HEK293 (cell line): Measurements from ENCODE around the gene FLT4.

Experiments used
- CTCF ChIA-PET: fragments of 350-600 bp; formaldehyde crosslinking; extraction: SDS; loops from one replicate; lab custom pipeline; 2021; ENCODE audit warnings: antibody characterized with exemption; lab: Yijun Ruan, JAX
- POLR2A ChIA-PET: fragments of 300-600 bp; formaldehyde crosslinking; extraction: SDS; loops from one replicate; lab custom pipeline; 2020; ENCODE audit warnings: antibody characterized with exemption, inconsistent platforms; lab: Yijun Ruan, JAX
- H3K27ac ChIP-seq: fragments of 200-500 bp; sonication (Bioruptor generic); 2 replicates; pipeline ENCODE4 v1.5.1; 2014; ENCODE audit warnings: low read depth, low read length, control low read depth, inconsistent platforms; ENCODE audit errors: extremely low read depth
- H3K36me3 ChIP-seq, 2 experiments: fragments of 200-500 bp in 1 of 2; sonication (Bioruptor generic) in 1 of 2; 1 replicate in 1 of 2; 2 replicates in 1 of 2; pipeline ENCODE4 v1.5.1; 2014 to 2017; ENCODE audit warnings: inconsistent platforms in 2 of 2, low read length in 2 of 2; ENCODE audit not compliant: control insufficient read depth in 2 of 2, insufficient read depth in 1 of 2
- H3K4me1 ChIP-seq: fragments of 200-500 bp; sonication (Bioruptor generic); 2 replicates; pipeline ENCODE4 v1.5.1; 2014; ENCODE audit warnings: mild to moderate bottlenecking, low read length, inconsistent platforms; ENCODE audit not compliant: control insufficient read depth, insufficient read depth
- H3K4me3 ChIP-seq: 2 replicates; pipeline ENCODE4 v1.5.1; 2011; ENCODE audit warnings: low read depth, mild to moderate bottlenecking, control low read depth, low read length, moderate library complexity
- H3K9me3 ChIP-seq: fragments of 200-500 bp; sonication (Bioruptor generic); 2 replicates; pipeline ENCODE4 v1.5.1; 2014; ENCODE audit warnings: low read depth, low read length, inconsistent platforms; ENCODE audit not compliant: control insufficient read depth, insufficient read depth
- GLIS1 ChIP-seq: fragments of 450-650 bp; formaldehyde crosslinking; IDR thresholded peaks from 2 replicates; pipeline ENCODE4 v1.5.1; 2016; ENCODE audit warnings: missing biosample characterization, missing genetic modification characterization
- GLIS2 ChIP-seq: fragments of 450-650 bp; formaldehyde crosslinking; IDR thresholded peaks from 2 replicates; pipeline ENCODE4 v1.5.1; 2016; ENCODE audit warnings: missing biosample characterization, missing genetic modification characterization
- HOXD13 ChIP-seq: sonication (generic); formaldehyde crosslinking; IDR thresholded peaks from 2 replicates; pipeline ENCODE4 v1.8.0; 2022; ENCODE audit warnings: missing genetic modification reagents, borderline replicate concordance
- MYNN ChIP-seq: fragments of 450-650 bp; formaldehyde crosslinking; IDR thresholded peaks from 2 replicates; pipeline ENCODE4 v1.5.1; 2016; ENCODE audit warnings: missing biosample characterization, missing genetic modification characterization, borderline replicate concordance
- YY1 ChIP-seq: fragments of 450-650 bp; formaldehyde crosslinking; IDR thresholded peaks from 2 replicates; pipeline ENCODE4 v1.5.1; 2018; ENCODE audit warnings: missing biosample characterization, missing genetic modification characterization
- ZIC2 ChIP-seq: fragments of 450-650 bp; formaldehyde crosslinking; IDR thresholded peaks from 2 replicates; pipeline ENCODE4 v1.5.1; 2016; ENCODE audit warnings: missing biosample characterization, missing genetic modification characterization
- ZNF184 ChIP-seq: fragments of 450-650 bp; IDR thresholded peaks from 2 replicates; pipeline ENCODE4 v1.5.1; 2018; ENCODE audit warnings: missing biosample characterization, mild to moderate bottlenecking, missing genetic modification characterization
- ZNF19 ChIP-seq: fragments of 450-650 bp; formaldehyde crosslinking; IDR thresholded peaks from 2 replicates; pipeline ENCODE4; 2016; ENCODE audit warnings: missing biosample characterization, missing genetic modification characterization, low read depth
- ZNF335 ChIP-seq: fragments of 450-650 bp; formaldehyde crosslinking; conservative IDR thresholded peaks from 2 replicates; pipeline ENCODE4 v1.5.1; 2016; ENCODE audit warnings: missing biosample characterization, missing genetic modification characterization
- ZNF433 ChIP-seq: fragments of 450-650 bp; formaldehyde crosslinking; IDR thresholded peaks from 2 replicates; pipeline ENCODE4 v1.5.1; 2016; ENCODE audit warnings: missing biosample characterization, missing genetic modification characterization, low read depth
- ZNF488 ChIP-seq: fragments of 450-650 bp; formaldehyde crosslinking; IDR thresholded peaks from 2 replicates; pipeline ENCODE4 v1.5.1; 2016; ENCODE audit warnings: missing biosample characterization, missing genetic modification characterization
- ZNF621 ChIP-seq: fragments of 450-650 bp; formaldehyde crosslinking; IDR thresholded peaks from 2 replicates; pipeline ENCODE4 v1.5.1; 2017; ENCODE audit warnings: missing biosample characterization, missing genetic modification characterization
- ZNF624 ChIP-seq: fragments of 450-650 bp; formaldehyde crosslinking; IDR thresholded peaks from 2 replicates; pipeline ENCODE4 v1.5.1; 2017; ENCODE audit warnings: missing biosample characterization, missing genetic modification characterization
- ZNF639 ChIP-seq: fragments of 450-650 bp; formaldehyde crosslinking; IDR thresholded peaks from 2 replicates; pipeline ENCODE4 v1.5.1; 2016; ENCODE audit warnings: missing biosample characterization, missing genetic modification characterization
- ZNF654 ChIP-seq: fragments of 450-650 bp; formaldehyde crosslinking; IDR thresholded peaks from 2 replicates; pipeline ENCODE4 v1.5.1; 2016; ENCODE audit warnings: low read depth, missing biosample characterization, missing genetic modification characterization
- ZNF76 ChIP-seq: fragments of 450-650 bp; formaldehyde crosslinking; IDR thresholded peaks from 2 replicates; pipeline ENCODE4; 2016; ENCODE audit warnings: low read depth, missing biosample characterization, missing genetic modification characterization, borderline replicate concordance
- TF ChIP-seq, protein P1 (sequence below): fragments of 450-650 bp; formaldehyde crosslinking; IDR thresholded peaks from 2 replicates; pipeline ENCODE4 v1.5.1; 2016; ENCODE audit warnings: missing biosample characterization, missing genetic modification characterization
- TF ChIP-seq, protein P2 (sequence below): fragments of 450-650 bp; formaldehyde crosslinking; IDR thresholded peaks from 2 replicates; pipeline ENCODE4 v1.5.1; 2017; ENCODE audit warnings: missing biosample characterization, missing genetic modification characterization

The FLT4 gene

GRCh38 chr5:180646963-180647305, 2.5 kb downstream of the FLT4 start:
- TF ChIP-seq, protein P1, sequence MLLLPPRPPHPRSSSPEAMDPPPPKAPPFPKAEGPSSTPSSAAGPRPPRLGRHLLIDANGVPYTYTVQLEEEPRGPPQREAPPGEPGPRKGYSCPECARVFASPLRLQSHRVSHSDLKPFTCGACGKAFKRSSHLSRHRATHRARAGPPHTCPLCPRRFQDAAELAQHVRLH (tag by site-specific recombination), result no peak
- TF ChIP-seq ZNF76 (no peak), ZNF335 (tag by site-specific recombination) (no peak), ZNF19 (tag by site-specific recombination) (no peak), ZNF639 (tag by site-specific recombination) (no peak), ZNF621 (no peak)
- ChIA-PET CTCF (interaction anchor here (1.3 to 3.8 kb wide), 2 partner anchors 28 to 71 kb away, joined by 5 to 16 read pairs; no protein-coding TSS in a partner anchor), POLR2A (no interaction called here)
- H3K9me3 ChIP-seq, result no peaks in the 10 kb centered on the region
- H3K36me3 ChIP-seq, result no peaks in the 10 kb centered on the region
- peaks cover 2% of the 10 kb centered on the region; the same call in 1 of the 2 replicates for H3K4me1 ChIP-seq
- no peak overlapping the region for H3K4me3 ChIP-seq
- H3K27ac ChIP-seq, result no peak overlapping the region

- no peak for TF ChIP-seq ZNF488 (tag by site-specific recombination)
- TF ChIP-seq ZNF654 (tag by site-specific recombination), result no peak
- TF ChIP-seq YY1 (tag by site-specific recombination), result no peak
- TF ChIP-seq GLIS1 (tag by site-specific recombination), result 0 out of 2 replicates have a peak, but pooled peaks have one; percentile 16
- TF ChIP-seq ZIC2 (tag by site-specific recombination), result peak; percentile 84
- TF ChIP-seq HOXD13 (CRISPR knock-in tag), result no peak
- TF ChIP-seq ZNF433 (tag by site-specific recombination), result no peak
- TF ChIP-seq ZNF624, result no peak
- TF ChIP-seq ZNF184, result no peak
- no peak for TF ChIP-seq MYNN (tag by site-specific recombination)
- peak; percentile 34; the same call in 1 of the 2 replicates for TF ChIP-seq GLIS2
- TF ChIP-seq, protein P2, sequence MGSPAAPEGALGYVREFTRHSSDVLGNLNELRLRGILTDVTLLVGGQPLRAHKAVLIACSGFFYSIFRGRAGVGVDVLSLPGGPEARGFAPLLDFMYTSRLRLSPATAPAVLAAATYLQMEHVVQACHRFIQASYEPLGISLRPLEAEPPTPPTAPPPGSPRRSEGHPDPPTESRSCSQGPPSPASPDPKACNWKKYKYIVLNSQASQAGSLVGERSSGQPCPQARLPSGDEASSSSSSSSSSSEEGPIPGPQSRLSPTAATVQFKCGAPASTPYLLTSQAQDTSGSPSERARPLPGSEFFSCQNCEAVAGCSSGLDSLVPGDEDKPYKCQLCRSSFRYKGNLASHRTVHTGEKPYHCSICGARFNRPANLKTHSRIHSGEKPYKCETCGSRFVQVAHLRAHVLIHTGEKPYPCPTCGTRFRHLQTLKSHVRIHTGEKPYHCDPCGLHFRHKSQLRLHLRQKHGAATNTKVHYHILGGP (tag by site-specific recombination), result no peak
- TF ChIP-seq, all 188 proteins: peak for 3
- H3K4me3 ChIP-seq, result no peak overlapping the region
- peaks cover 2% of the 10 kb centered on the region; the same call in 1 of the 2 replicates for H3K4me1 ChIP-seq
- no peak overlapping the region for H3K27ac ChIP-seq
- ChIA-PET CTCF (interaction anchor here (0.7 to 3.8 kb wide), 2 partner anchors 10 to 27 kb away, joined by 4 to 16 read pairs; no protein-coding TSS in a partner anchor), POLR2A (no interaction called here)
- H3K9me3 ChIP-seq, result no peaks in the 10 kb centered on the region
- no peaks in the 10 kb centered on the region for H3K36me3 ChIP-seq
Observed at GRCh38 chr5:180646289-180646962, 3.0 kb downstream of the FLT4 start.
